ENCODE measurements around the gene ZFHX2. TPM values are rescaled to one million over a fixed set of nuclear protein-coding genes. Genes with fewer than 3 reads are reported as not detected.

Gene ZFHX2
- total and polyA plus RNA-seq, 2 of the 13 experiments (the other 11 are each of a cell fraction or from before 2014, with no cell fraction given) = 0.17 to 0.44 TPM

GRCh38 chr14:23588884-23589598 lies 37.5 kb upstream of the ZFHX2 start (continued):
- TF ChIP-seq ZNF646 (CRISPR knock-in tag; IDR thresholded peaks at IDR 0.05) (no peak), ZNF292 (CRISPR knock-in tag; IDR thresholded peaks at IDR 0.05; ENCODE audit: borderline replicate concordance, low read depth) (peak; percentile 99), E2F1 (CRISPR knock-in tag; IDR thresholded peaks at IDR 0.05) (no peak), ZNF644 (CRISPR knock-in tag; IDR thresholded peaks at IDR 0.05; ENCODE audit: low read depth) (peak; percentile 90), ZFP82 (CRISPR knock-in tag; IDR thresholded peaks at IDR 0.05; ENCODE audit: borderline replicate concordance) (no peak), ZNF746 (CRISPR knock-in tag; IDR thresholded peaks at IDR 0.05) (peak; percentile 50; the same call in 1 of the 2 replicates), HDAC2 (CRISPR knock-in tag; IDR thresholded peaks at IDR 0.05) (peak; percentile 93), ZNF280D (CRISPR knock-in tag; IDR thresholded peaks at IDR 0.05) (peak; percentile 96), NR3C1 (CRISPR knock-in tag; IDR thresholded peaks at IDR 0.05) (no peak), SP140L (CRISPR knock-in tag; IDR thresholded peaks at IDR 0.05; ENCODE audit: borderline replicate concordance) (peak; percentile 98), ZNF451 (CRISPR knock-in tag; IDR thresholded peaks at IDR 0.05) (peak; percentile 92), RCOR2 (CRISPR knock-in tag; IDR thresholded peaks at IDR 0.05) (peak; percentile 92), NR2F1 (CRISPR knock-in tag; IDR thresholded peaks at IDR 0.05) (no peak), RFXAP (CRISPR knock-in tag; IDR thresholded peaks at IDR 0.05; ENCODE audit: borderline replicate concordance) (peak; percentile 85; the same call in 1 of the 2 replicates)
- TF ChIP-seq, protein P1, sequence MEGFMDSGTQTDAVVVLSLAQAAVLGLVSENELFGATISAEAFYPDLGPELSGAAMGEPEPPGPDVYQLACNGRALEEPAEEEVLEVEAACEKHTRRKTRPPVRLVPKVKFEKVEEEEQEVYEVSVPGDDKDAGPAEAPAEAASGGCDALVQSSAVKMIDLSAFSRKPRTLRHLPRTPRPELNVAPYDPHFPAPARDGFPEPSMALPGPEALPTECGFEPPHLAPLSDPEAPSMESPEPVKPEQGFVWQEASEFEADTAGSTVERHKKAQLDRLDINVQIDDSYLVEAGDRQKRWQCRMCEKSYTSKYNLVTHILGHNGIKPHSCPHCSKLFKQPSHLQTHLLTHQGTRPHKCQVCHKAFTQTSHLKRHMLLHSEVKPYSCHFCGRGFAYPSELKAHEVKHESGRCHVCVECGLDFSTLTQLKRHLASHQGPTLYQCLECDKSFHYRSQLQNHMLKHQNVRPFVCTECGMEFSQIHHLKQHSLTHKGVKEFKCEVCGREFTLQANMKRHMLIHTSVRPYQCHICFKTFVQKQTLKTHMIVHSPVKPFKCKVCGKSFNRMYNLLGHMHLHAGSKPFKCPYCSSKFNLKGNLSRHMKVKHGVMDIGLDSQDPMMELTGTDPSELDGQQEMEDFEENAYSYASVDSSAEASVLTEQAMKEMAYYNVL (CRISPR knock-in tag; IDR thresholded peaks at IDR 0.05; ENCODE audit: borderline replicate concordance) = peak; percentile 97; the same call in 1 of the 2 replicates

Measured in HepG2 (cell line).